ENCODE data around the gene UBXN1. TPM values are rescaled to one million over a fixed set of nuclear protein-coding genes. Genes with fewer than 3 reads are reported as not detected.

Gene UBXN1
- total RNA-seq, 2 experiments from 2014 or later: 196 to 222 TPM

GRCh38 chr11:62727872-62728170 lies 48.9 kb upstream of the UBXN1 start:
- peak; percentile 56 for ATAC-seq (ENCODE audit: poor library complexity)
- no peaks in the 10 kb centered on the region for H3K27me3 Mint-ChIP-seq
- no peaks in the 10 kb centered on the region for H3K9me3 Mint-ChIP-seq
- Histone ChIP-seq H3K4me3 (ENCODE audit: low read length) (peak overlapping the region; percentile 65), H3K27me3 (ENCODE audit: control insufficient read depth in 1 of 2, insufficient read depth in 2 of 2, low read length in 2 of 2) (no peaks in the 10 kb centered on the region), H3K9me3 (ENCODE audit: control insufficient read depth in 1 of 2, insufficient read depth in 1 of 2, low read length in 2 of 2) (no peaks in the 10 kb centered on the region), H3K36me3 (ENCODE audit: insufficient read depth, low read length) (peaks cover 25% of the 10 kb centered on the region), H3K4me1 (ENCODE audit: insufficient read depth, low read length) (peaks cover 58% of the 10 kb centered on the region), H3K27ac (ENCODE audit: low read depth in 1 of 2, low read length in 2 of 2) (peak overlapping the region; percentile 93 to 97)
- H3K4me3 Mint-ChIP-seq: peak overlapping the region; percentile 93
- peaks cover 69% of the 10 kb centered on the region for H3K4me1 Mint-ChIP-seq (ENCODE audit: low read depth)
- peak overlapping the region; percentile 98 for H3K27ac Mint-ChIP-seq
- POLR2A ChIA-PET: interaction anchor here (0.6 to 7.9 kb wide), 50 partner anchors 9 to 1590 kb away, joined by 3 to 228 read pairs (median 6); partner anchors contain the start of genes B3GAT3, BSCL2, C11orf98 and CSKMT
- peak; percentile 63 to 97 (median 74) for DNase-seq
- H3K36me3 Mint-ChIP-seq (ENCODE audit: low read depth): peaks cover 73% of the 10 kb centered on the region
- no peak for TF ChIP-seq CTCF (IDR thresholded peaks at IDR 0.05)
- CTCF ChIA-PET: interaction anchor here (0.7 to 8.3 kb wide), 5 partner anchors 18 to 154 kb away, joined by 3 to 44 read pairs (median 12); partner anchors contain the start of genes SLC3A2, TMEM179B and ZBTB3
- intact Hi-C loops (cut with DNase I, micrococcal nuclease): loop anchor here (1.0 to 5.0 kb wide), 11 partner anchors 19 to 135 kb away; partner anchors contain the start of genes TAF6L (in 2 of the 2), LBHD1 (in 1 of the 2), NXF1 (in 1 of the 2) and ZBTB3 (in 1 of the 2)

- ChIA-PET POLR2A (interaction anchor here (0.6 to 7.9 kb wide), 51 partner anchors 8 to 1590 kb away, joined by 3 to 228 read pairs (median 6); partner anchors contain the start of genes B3GAT3, BSCL2, C11orf98 and CSKMT), CTCF (interaction anchor here (0.5 to 8.3 kb wide), 6 partner anchors 18 to 154 kb away, joined by 3 to 44 read pairs (median 8); partner anchors contain the start of genes SLC3A2, TMEM179B and ZBTB3)
- H3K36me3 Mint-ChIP-seq (ENCODE audit: low read depth): peaks cover 76% of the 10 kb centered on the region
- DNase-seq (peak; percentile 96 to 100 (median 98)), ATAC-seq (ENCODE audit: poor library complexity) (peak; percentile 80)
- no peaks in the 10 kb centered on the region for H3K27me3 Mint-ChIP-seq
- H3K4me1 Mint-ChIP-seq (ENCODE audit: low read depth): peaks cover 72% of the 10 kb centered on the region
- peak within 1 kb of the TSS; percentile 93 to 97 for H3K27ac ChIP-seq (ENCODE audit: low read depth in 1 of 2, low read length in 2 of 2)
- H3K27me3 ChIP-seq (ENCODE audit: control insufficient read depth in 1 of 2, insufficient read depth in 2 of 2, low read length in 2 of 2): no peaks in the 10 kb centered on the region
- peaks cover 54% of the 10 kb centered on the region for H3K4me1 ChIP-seq (ENCODE audit: insufficient read depth, low read length)
- H3K9me3 Mint-ChIP-seq: no peaks in the 10 kb centered on the region
- H3K36me3 ChIP-seq (ENCODE audit: insufficient read depth, low read length): peaks cover 30% of the 10 kb centered on the region
- intact Hi-C loops (cut with DNase I, micrococcal nuclease): loop anchor here in 1 of 2 experiments (1.0 to 5.0 kb wide), 4 partner anchors 18 to 115 kb away; partner anchors contain the start of genes LBHD1 and TAF6L
- TF ChIP-seq CTCF (IDR thresholded peaks at IDR 0.05): no peak
- peak within 1 kb of the TSS; percentile 98 for H3K27ac Mint-ChIP-seq
- H3K4me3 Mint-ChIP-seq: peak within 1 kb of the TSS; percentile 93
- no peaks in the 10 kb centered on the region for H3K9me3 ChIP-seq (ENCODE audit: control insufficient read depth in 1 of 2, insufficient read depth in 1 of 2, low read length in 2 of 2)
- H3K4me3 ChIP-seq (ENCODE audit: low read length): peak within 1 kb of the TSS; percentile 65
Observed at GRCh38 chr11:62727165-62727871, 48.4 kb upstream of the UBXN1 start, which contains the start of gene HNRNPUL2. Gene HNRNPUL2 (minus strand): TSS chr11:62727457. CDS start chr11:62727156, 301 bp downstream.

GRCh38 chr11:62726915-62727164 lies 48.0 kb upstream of the UBXN1 start:
- H3K4me1 Mint-ChIP-seq (ENCODE audit: low read depth): peaks cover 76% of the 10 kb centered on the region
- Histone ChIP-seq H3K9me3 (ENCODE audit: control insufficient read depth in 1 of 2, insufficient read depth in 1 of 2, low read length in 2 of 2) (no peaks in the 10 kb centered on the region), H3K27ac (ENCODE audit: low read depth in 1 of 2, low read length in 2 of 2) (peak overlapping the region in 1 of 2 donors; percentile 97), H3K27me3 (ENCODE audit: control insufficient read depth in 1 of 2, insufficient read depth in 2 of 2, low read length in 2 of 2) (no peaks in the 10 kb centered on the region), H3K36me3 (ENCODE audit: insufficient read depth, low read length) (peaks cover 35% of the 10 kb centered on the region), H3K4me3 (ENCODE audit: low read length) (peak overlapping the region; percentile 65), H3K4me1 (ENCODE audit: insufficient read depth, low read length) (peaks cover 51% of the 10 kb centered on the region)
- H3K27ac Mint-ChIP-seq: peak overlapping the region; percentile 98
- DNase-seq: no peak
- H3K4me3 Mint-ChIP-seq: peak overlapping the region; percentile 93
- H3K27me3 Mint-ChIP-seq: no peaks in the 10 kb centered on the region
- CTCF ChIA-PET: interaction anchor here (0.5 to 8.3 kb wide), 4 partner anchors 17 to 155 kb away, joined by 4 to 44 read pairs (median 12); partner anchors contain the start of genes SLC3A2, TMEM179B and ZBTB3
- no peak for ATAC-seq (ENCODE audit: poor library complexity)
- intact Hi-C loops (cut with DNase I, micrococcal nuclease): loop anchor here in 1 of 2 experiments (1.0 to 5.0 kb wide), 4 partner anchors 18 to 115 kb away; partner anchors contain the start of genes LBHD1 and TAF6L
- POLR2A ChIA-PET: interaction anchor here (0.7 to 7.9 kb wide), 43 partner anchors 8 to 1591 kb away, joined by 3 to 228 read pairs (median 10); partner anchors contain the start of genes B3GAT3, BSCL2, C11orf98 and CSKMT
- no peaks in the 10 kb centered on the region for H3K9me3 Mint-ChIP-seq
- peaks cover 81% of the 10 kb centered on the region for H3K36me3 Mint-ChIP-seq (ENCODE audit: low read depth)
- TF ChIP-seq CTCF (IDR thresholded peaks at IDR 0.05): no peak
